ENCODE results near the gene GPC5. TPM values are rescaled to one million over a fixed set of nuclear protein-coding genes. Genes with fewer than 3 reads are reported as not detected.

The GPC5 gene
- total and polyA plus RNA-seq, 2 donors (not counting 3 experiments of a cell fraction or from before 2014, with no cell fraction given): 0.59 to 0.97 TPM

GRCh38 chr13:91553584-91553983, 155.2 kb downstream of the GPC5 start:
- no peaks in the 10 kb centered on the region for H3K4me1 ChIP-seq (ENCODE audit: control insufficient read depth, extremely low read depth, insufficient read depth, low read length)
- no peak for FAIRE-seq
- no peak overlapping the region for H2AFZ ChIP-seq (ENCODE audit: low read depth, low read length)
- ChIA-PET POLR2A (no interaction called here), CTCF (no interaction called here)
- no peak overlapping the region for H3K4me3 ChIP-seq (replicated peaks in 1 of 3; ENCODE audit: insufficient read depth in 1 of 3, low read depth in 1 of 3, low read length in 3 of 3)
- BruUV-seq (replicated peaks): no TSS peak
- TF ChIP-seq POLR2AphosphoS5 (IDR thresholded peaks at IDR 0.05; ENCODE audit: insufficient read depth, low read depth, low read length) (no peak), JUN (IDR thresholded peaks at IDR 0.05; ENCODE audit: borderline replicate concordance, insufficient read depth, insufficient read length, low read depth) (no peak), POLR2A (IDR thresholded peaks at IDR 0.05; ENCODE audit: low read depth, low read length) (no peak), MAX (IDR thresholded peaks at IDR 0.05; ENCODE audit: insufficient read depth, insufficient read length) (no peak), MYC (IDR thresholded peaks at IDR 0.05; ENCODE audit: low read depth, low read length) (no peak), GATA2 (IDR thresholded peaks at IDR 0.05; ENCODE audit: insufficient read depth, insufficient read length, low read depth, low read length) (no peak), FOS (IDR thresholded peaks at IDR 0.05; ENCODE audit: borderline replicate concordance, insufficient read depth, low read length) (no peak), EZH2 (IDR thresholded peaks at IDR 0.05; ENCODE audit: borderline replicate concordance, low read depth, low read length, severe bottlenecking) (no peak)
- TF ChIP-seq, protein P1, sequence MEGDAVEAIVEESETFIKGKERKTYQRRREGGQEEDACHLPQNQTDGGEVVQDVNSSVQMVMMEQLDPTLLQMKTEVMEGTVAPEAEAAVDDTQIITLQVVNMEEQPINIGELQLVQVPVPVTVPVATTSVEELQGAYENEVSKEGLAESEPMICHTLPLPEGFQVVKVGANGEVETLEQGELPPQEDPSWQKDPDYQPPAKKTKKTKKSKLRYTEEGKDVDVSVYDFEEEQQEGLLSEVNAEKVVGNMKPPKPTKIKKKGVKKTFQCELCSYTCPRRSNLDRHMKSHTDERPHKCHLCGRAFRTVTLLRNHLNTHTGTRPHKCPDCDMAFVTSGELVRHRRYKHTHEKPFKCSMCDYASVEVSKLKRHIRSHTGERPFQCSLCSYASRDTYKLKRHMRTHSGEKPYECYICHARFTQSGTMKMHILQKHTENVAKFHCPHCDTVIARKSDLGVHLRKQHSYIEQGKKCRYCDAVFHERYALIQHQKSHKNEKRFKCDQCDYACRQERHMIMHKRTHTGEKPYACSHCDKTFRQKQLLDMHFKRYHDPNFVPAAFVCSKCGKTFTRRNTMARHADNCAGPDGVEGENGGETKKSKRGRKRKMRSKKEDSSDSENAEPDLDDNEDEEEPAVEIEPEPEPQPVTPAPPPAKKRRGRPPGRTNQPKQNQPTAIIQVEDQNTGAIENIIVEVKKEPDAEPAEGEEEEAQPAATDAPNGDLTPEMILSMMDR (IDR thresholded peaks at IDR 0.05; ENCODE audit: extremely low read depth in 1 of 2, insufficient read depth in 1 of 2, low read depth in 1 of 2, low read length in 2 of 2): no peak
- H3K79me2 ChIP-seq (ENCODE audit: control insufficient read depth, insufficient read depth, low read length): no peaks in the 10 kb centered on the region
- H3K27me3 ChIP-seq (ENCODE audit: control insufficient read depth in 2 of 2, insufficient read depth in 2 of 2, low read length in 2 of 2): no peaks in the 10 kb centered on the region
- intact Hi-C loops (cut with micrococcal nuclease): no loop called here
- H3K27ac ChIP-seq (ENCODE audit: insufficient read depth, low read depth, low read length): no peak overlapping the region
- H3K9me3 ChIP-seq (replicated peaks; ENCODE audit: control insufficient read depth, insufficient read depth, low read length): no peaks in the 10 kb centered on the region
- no peak for DNase-seq (ENCODE audit: low read depth, low spot score)
- no peak overlapping the region for H3K4me2 ChIP-seq (ENCODE audit: insufficient read depth, low read length)
- H3K9me1 ChIP-seq (replicated peaks; ENCODE audit: control insufficient read depth, extremely low read depth, insufficient read depth, low read length): no peaks in the 10 kb centered on the region
- no peak overlapping the region for H3K9ac ChIP-seq (replicated peaks; ENCODE audit: extremely low read depth, insufficient read depth, low read length)
- H4K20me1 ChIP-seq (replicated peaks; ENCODE audit: control insufficient read depth, extremely low read depth, insufficient read depth, low read length): no peaks in the 10 kb centered on the region
- H3K36me3 ChIP-seq (ENCODE audit: control insufficient read depth in 2 of 2, extremely low read depth in 1 of 2, insufficient read depth in 2 of 2, low read length in 2 of 2): no peaks in the 10 kb centered on the region
- dilution Hi-C loops (cut with MboI; ENCODE audit: extremely low pct_ligation_motif_present, low sequenced_read_pairs): no loop called here

Measured in endothelial cell of umbilical vein (primary cell).